Kidney (tissue), 14 donors: ENCODE results near the gene ZNF692. TPM values are rescaled to one million over a fixed set of nuclear protein-coding genes. Genes with fewer than 3 reads are reported as not detected.

Experiments
- DNase-seq, 5 donors: peaks; one replicate each; pipeline ENCODE4 v3.0.0-alpha.2; 2013 to 2020
- FAIRE-seq: peaks from 2 replicates; lab custom pipeline; 2012; peaks lifted over from hg19 to GRCh38; lab: Jason Lieb, UNC
- H3K27ac ChIP-seq, 2 donors: one replicate each; pipeline ENCODE4 v1.7.0; 2013; ENCODE audit warnings: low read depth in 2 of 2, low read length in 2 of 2, inconsistent platforms in 1 of 2
- H3K27me3 ChIP-seq: one replicate; pipeline ENCODE4 v1.7.1; 2013; ENCODE audit warnings: low read length, inconsistent platforms; ENCODE audit not compliant: control insufficient read depth, insufficient read depth
- H3K36me3 ChIP-seq, 3 donors: one replicate each; pipeline versions ENCODE4 v1.7.0 to v1.7.1; 2013; ENCODE audit warnings: low read length in 3 of 3, control low read depth in 1 of 3, inconsistent platforms in 1 of 3; ENCODE audit not compliant: insufficient read depth in 3 of 3, control insufficient read depth in 2 of 3
- H3K4me1 ChIP-seq, 3 donors: one replicate each; pipeline versions ENCODE4 v1.7.0 to v1.7.1; 2013; ENCODE audit warnings: low read length in 3 of 3, inconsistent platforms in 1 of 3, low read depth in 1 of 3; ENCODE audit not compliant: control insufficient read depth in 2 of 3, insufficient read depth in 2 of 3
- H3K4me3 ChIP-seq, 3 donors: one replicate each; pipeline versions ENCODE4 v1.7.0 to v1.8.1; 2013; ENCODE audit warnings: low read length in 3 of 3, control low read depth in 1 of 3, inconsistent platforms in 1 of 3
- H3K9ac ChIP-seq, 3 donors: one replicate each; pipeline versions ENCODE4 v1.7.0 to v1.7.1; 2013; ENCODE audit warnings: low read length in 3 of 3, control low read depth in 1 of 3, inconsistent platforms in 1 of 3
- H3K9me3 ChIP-seq, 3 donors: one replicate each; pipeline versions ENCODE4 v1.7.0 to v1.7.1; 2013; ENCODE audit warnings: low read length in 3 of 3, control low read depth in 1 of 3, inconsistent platforms in 1 of 3; ENCODE audit not compliant: control insufficient read depth in 2 of 3, insufficient read depth in 1 of 3
- CTCF ChIP-seq: IDR thresholded peaks from 3 replicates; pipeline ENCODE4 v1.5.1; 2012; ENCODE audit warnings: mild to moderate bottlenecking, moderate library complexity, borderline replicate concordance; ENCODE audit not compliant: insufficient read depth; ENCODE audit errors: extremely low read depth
- intact Hi-C: fragments of 100-400 bp; cut with DNase I; formaldehyde crosslinking; loops from one replicate; pipeline ENCODE4 v1.11.1; 2022
- microRNA-seq: library from miRNA; unstranded; fragments of <30 nt; microRNA quantifications from one replicate; pipeline ENCODE4 v1.2.0, GENCODE V29; 2020
- polyA plus RNA-seq: library from polyadenylated mRNA; stranded (reverse); fragments of 350-450 nt; fragmentation: Illumina TruSeq; extraction: RNeasy Lipid Tissue Mini Kit (QIAGEN cat#74804); gene quantifications from one replicate; pipeline ENCODE4 v1.2.3, GENCODE V29; 2014; ENCODE audit warnings: low read depth, low replicate concordance; ENCODE audit not compliant: insufficient read depth
- total RNA-seq: library from RNA; stranded (reverse); fragmentation: NEBNext Ultra II Directional; extraction: Animal tissue kit (Norgen Biotek cat#: 25700); gene quantifications from one replicate; pipeline ENCODE4 v1.2.1, GENCODE V29; 2021
- donor health status: control.
- donor health status: control.
- donor health status: control.
- donor health status: control.
- donor health status: control.
- donor health status: DM: yes; HTN: yes; CAD: no.
- donor health status: Normal renal cell carcinoma (clear cell type).

ZNF692 gene
- total and polyA plus RNA-seq, 2 donors from 2014 or later, result 29.6 to 34.4 TPM

GRCh38 chr1:248802454-248802853 is 56.4 kb downstream of the ZNF692 start:
- Histone ChIP-seq H3K27ac (no peak overlapping the region), H3K27me3 (no peaks in the 10 kb centered on the region), H3K4me1 (peaks cover 0 to 28% (median 22%) of the 10 kb centered on the region in 3 donors), H3K9me3 (no peaks in the 10 kb centered on the region), H3K36me3 (no peaks in the 10 kb centered on the region), H3K9ac (no peak overlapping the region), H3K4me3 (no peak overlapping the region)
- no peak for TF ChIP-seq CTCF
- FAIRE-seq (no peak), DNase-seq (no peak)
- intact Hi-C loops, result no loop called here

DNA sequence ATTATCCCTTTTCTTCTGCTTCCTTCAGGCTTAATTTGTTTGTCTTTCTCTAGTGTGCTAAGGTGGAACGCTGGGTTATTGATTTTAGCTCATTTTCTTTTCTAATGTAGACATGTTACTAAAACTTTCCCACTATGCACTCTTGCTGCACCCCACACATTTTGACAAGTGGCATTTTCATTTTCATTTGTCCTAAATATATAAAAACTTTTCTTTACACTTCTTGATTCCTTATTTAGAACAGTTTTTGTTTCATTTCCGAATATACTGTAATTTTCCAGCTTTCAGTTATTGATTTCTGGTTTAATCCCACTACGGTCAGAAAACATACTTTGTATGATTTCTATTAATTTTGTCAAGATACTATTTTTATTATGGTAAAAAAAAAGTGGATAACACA is 58.4 kb downstream of the ZNF692 start:
- FAIRE-seq (no peak), DNase-seq (no peak)
- no peak overlapping the region for H3K9ac ChIP-seq
- H3K4me1 ChIP-seq, result peaks cover 0 to 9% (median 5%) of the 10 kb centered on the region in 3 donors
- TF ChIP-seq CTCF, result no peak
- H3K27me3 ChIP-seq, result no peaks in the 10 kb centered on the region
- intact Hi-C loops, result no loop called here
- H3K9me3 ChIP-seq, result no peaks in the 10 kb centered on the region
- no peaks in the 10 kb centered on the region for H3K36me3 ChIP-seq
- H3K4me3 ChIP-seq, result no peak overlapping the region
- H3K27ac ChIP-seq, result no peak overlapping the region

Small RNA genes lying within 50 kb of the gene (microRNA-seq; reads per million reads assigned to microRNA genes)
- not detected for gene MIR3124

Other genes with a start within 250 kb of the ZNF692 start
- 0.57 TPM for gene OR2T11, start 224.0 kb downstream of the ZNF692 start, total RNA-seq
- gene OR2T11, start 224.0 kb downstream of the ZNF692 start, polyA plus RNA-seq, result not detected
- gene OR2T35, start 213.8 kb downstream of the ZNF692 start, total RNA-seq, result 0.28 TPM
- gene OR2T35, start 213.8 kb downstream of the ZNF692 start, polyA plus RNA-seq, result not detected
- gene OR2T27, start 203.6 kb downstream of the ZNF692 start, total RNA-seq, result not detected
- gene OR2T27, start 203.6 kb downstream of the ZNF692 start, polyA plus RNA-seq, result not detected
- gene OR14I1, start 156.3 kb downstream of the ZNF692 start, total RNA-seq, result not detected
- gene OR14I1, start 156.3 kb downstream of the ZNF692 start, polyA plus RNA-seq, result not detected
- 3.2 TPM for gene LYPD8, start 103.3 kb downstream of the ZNF692 start, total RNA-seq
- gene LYPD8, start 103.3 kb downstream of the ZNF692 start, polyA plus RNA-seq, result 0.92 TPM
- gene SH3BP5L, start 33.2 kb downstream of the ZNF692 start, total RNA-seq, result 24.9 TPM
- gene SH3BP5L, start 33.2 kb downstream of the ZNF692 start, polyA plus RNA-seq, result 16.6 TPM
- gene ZNF672, start 20.9 kb downstream of the ZNF692 start, total RNA-seq, result 28.6 TPM
- 25.0 TPM for gene ZNF672, start 20.9 kb downstream of the ZNF692 start, polyA plus RNA-seq
- 6.9 TPM for gene PGBD2, start 47.1 kb upstream of the ZNF692 start, total RNA-seq
- 3.4 TPM for gene PGBD2, start 47.1 kb upstream of the ZNF692 start, polyA plus RNA-seq